ENCODE measurements around the gene C14orf180. TPM values are rescaled to one million over a fixed set of nuclear protein-coding genes. Genes with fewer than 3 reads are reported as not detected.

Gene C14orf180
- total and polyA plus RNA-seq, 2 experiments from 2014 or later = not detected

- H3K27me3 ChIP-seq (replicated peaks; ENCODE audit: insufficient read depth) = no peaks in the 10 kb centered on the region; the same call in none of the 2 replicates
- H4K20me1 ChIP-seq (ENCODE audit: insufficient read depth) = no peaks in the 10 kb centered on the region
- no peaks in the 10 kb centered on the region for H3F3A ChIP-seq (ENCODE audit: insufficient read depth)
- H3K4me3 ChIP-seq = no peak overlapping the region
- H3K4me1 ChIP-seq (ENCODE audit: insufficient read depth) = no peaks in the 10 kb centered on the region
- no peaks in the 10 kb centered on the region for H3K36me3 ChIP-seq (ENCODE audit: low read depth)
- H3K4me2 ChIP-seq (ENCODE audit: unreplicated experiment) = no peak overlapping the region
- no peaks in the 10 kb centered on the region for H3K79me2 ChIP-seq (ENCODE audit: insufficient read depth)
- H3K9ac ChIP-seq = no peak overlapping the region
- no peak for DNase-seq
- no peaks in the 10 kb centered on the region for H3K9me2 ChIP-seq (ENCODE audit: insufficient read depth)
- in situ Hi-C loops (cut with MboI) = no loop called here
- H3K27ac ChIP-seq = no peak overlapping the region
- 68 to 73% methylated on average over 35 to 36 of the region's 38 CpGs for WGBS, 2 experiments (ENCODE audit: low coverage in 1 of 2, low lambda C conversion rate in 2 of 2, missing lambda C conversion rate in 2 of 2)
- TF ChIP-seq EZH2 (IDR thresholded peaks at IDR 0.05; ENCODE audit: insufficient read depth, poor library complexity, severe bottlenecking) (no peak), EZH2phosphoT487 (IDR thresholded peaks at IDR 0.05; ENCODE audit: insufficient read depth, low read depth) (no peak)
- H2AFZ ChIP-seq = no peak overlapping the region
- H3K9me3 ChIP-seq (ENCODE audit: low read depth) = no peaks in the 10 kb centered on the region
These were observed 8.7 kb downstream of the C14orf180 start for GRCh38 chr14:104588066-104588857.

- Histone ChIP-seq H3K9ac (no peak overlapping the region), H3K27ac (no peak overlapping the region), H3F3A (ENCODE audit: insufficient read depth) (no peaks in the 10 kb centered on the region), H3K4me3 (no peak overlapping the region), H3K9me3 (ENCODE audit: low read depth) (no peaks in the 10 kb centered on the region), H3K9me2 (ENCODE audit: insufficient read depth) (no peaks in the 10 kb centered on the region), H3K4me2 (ENCODE audit: unreplicated experiment) (no peak overlapping the region), H3K27me3 (replicated peaks; ENCODE audit: insufficient read depth) (no peaks in the 10 kb centered on the region; the same call in 1 of the 2 replicates), H3K36me3 (ENCODE audit: low read depth) (no peaks in the 10 kb centered on the region), H4K20me1 (ENCODE audit: insufficient read depth) (no peaks in the 10 kb centered on the region), H2AFZ (no peak overlapping the region), H3K79me2 (ENCODE audit: insufficient read depth) (no peaks in the 10 kb centered on the region), H3K4me1 (ENCODE audit: insufficient read depth) (no peaks in the 10 kb centered on the region)
- in situ Hi-C loops (cut with MboI) = no loop called here
- TF ChIP-seq EZH2phosphoT487 (IDR thresholded peaks at IDR 0.05; ENCODE audit: insufficient read depth, low read depth) (no peak), EZH2 (IDR thresholded peaks at IDR 0.05; ENCODE audit: insufficient read depth, poor library complexity, severe bottlenecking) (no peak)
- 55 to 59% methylated on average over 25 to 26 of the region's 26 CpGs for WGBS, 2 experiments (ENCODE audit: low coverage in 1 of 2, low lambda C conversion rate in 2 of 2, missing lambda C conversion rate in 2 of 2)
- DNase-seq = no peak
These were observed 10.0 kb downstream of the C14orf180 start for GRCh38 chr14:104589338-104590195.

GRCh38 chr14:104590240-104590965 lies 10.8 kb downstream of the C14orf180 start:
- no peak for DNase-seq
- H3K9me3 ChIP-seq (ENCODE audit: low read depth) = no peaks in the 10 kb centered on the region
- no peaks in the 10 kb centered on the region; the same call in 1 of the 2 replicates for H3K27me3 ChIP-seq (replicated peaks; ENCODE audit: insufficient read depth)
- 0 out of 2 replicates have a peak overlapping the region, but pooled peaks have one; percentile 22 for H3K4me3 ChIP-seq
- no peaks in the 10 kb centered on the region for H3K36me3 ChIP-seq (ENCODE audit: low read depth)
- no peaks in the 10 kb centered on the region for H3F3A ChIP-seq (ENCODE audit: insufficient read depth)
- no peak overlapping the region for H3K27ac ChIP-seq
- in situ Hi-C loops (cut with MboI) = no loop called here
- H3K9me2 ChIP-seq (ENCODE audit: insufficient read depth) = no peaks in the 10 kb centered on the region
- H2AFZ ChIP-seq = no peak overlapping the region
- peak overlapping the region; percentile 35 for H3K4me2 ChIP-seq (ENCODE audit: unreplicated experiment)
- TF ChIP-seq EZH2 (IDR thresholded peaks at IDR 0.05; ENCODE audit: insufficient read depth, poor library complexity, severe bottlenecking) = no peak
- TF ChIP-seq EZH2phosphoT487 (IDR thresholded peaks at IDR 0.05; ENCODE audit: insufficient read depth, low read depth) = no peak
- no peaks in the 10 kb centered on the region for H3K4me1 ChIP-seq (ENCODE audit: insufficient read depth)
- H4K20me1 ChIP-seq (ENCODE audit: insufficient read depth) = no peaks in the 10 kb centered on the region
- 48 to 60% methylated on average over 23 of the region's 23 CpGs for WGBS, 2 experiments (ENCODE audit: low coverage in 1 of 2, low lambda C conversion rate in 2 of 2, missing lambda C conversion rate in 2 of 2)
- no peak overlapping the region for H3K9ac ChIP-seq
- H3K79me2 ChIP-seq (ENCODE audit: insufficient read depth) = no peaks in the 10 kb centered on the region

GRCh38 chr14:104591031-104591430 lies 11.5 kb downstream of the C14orf180 start:
- no peak overlapping the region for H3K4me3 ChIP-seq
- H3K79me2 ChIP-seq (ENCODE audit: insufficient read depth) = no peaks in the 10 kb centered on the region
- H3K9me2 ChIP-seq (ENCODE audit: insufficient read depth) = no peaks in the 10 kb centered on the region
- H3K4me1 ChIP-seq (ENCODE audit: insufficient read depth) = no peaks in the 10 kb centered on the region
- TF ChIP-seq EZH2 (IDR thresholded peaks at IDR 0.05; ENCODE audit: insufficient read depth, poor library complexity, severe bottlenecking) (no peak), EZH2phosphoT487 (IDR thresholded peaks at IDR 0.05; ENCODE audit: insufficient read depth, low read depth) (no peak)
- WGBS, 2 experiments (ENCODE audit: low coverage in 1 of 2, low lambda C conversion rate in 2 of 2, missing lambda C conversion rate in 2 of 2) = 30 to 31% methylated on average over 6 of the region's 7 CpGs
- no peak for DNase-seq
- H3K27me3 ChIP-seq (replicated peaks; ENCODE audit: insufficient read depth) = no peaks in the 10 kb centered on the region; the same call in 1 of the 2 replicates
- H2AFZ ChIP-seq = no peak overlapping the region
- H3K36me3 ChIP-seq (ENCODE audit: low read depth) = no peaks in the 10 kb centered on the region
- no peaks in the 10 kb centered on the region for H4K20me1 ChIP-seq (ENCODE audit: insufficient read depth)
- no peak overlapping the region for H3K9ac ChIP-seq
- in situ Hi-C loops (cut with MboI) = no loop called here
- no peak overlapping the region for H3K27ac ChIP-seq
- H3K4me2 ChIP-seq (ENCODE audit: unreplicated experiment) = no peak overlapping the region
- no peaks in the 10 kb centered on the region for H3F3A ChIP-seq (ENCODE audit: insufficient read depth)
- no peaks in the 10 kb centered on the region for H3K9me3 ChIP-seq (ENCODE audit: low read depth)
